ENCODE data around the gene PPM1N.

The PPM1N gene

DNA sequence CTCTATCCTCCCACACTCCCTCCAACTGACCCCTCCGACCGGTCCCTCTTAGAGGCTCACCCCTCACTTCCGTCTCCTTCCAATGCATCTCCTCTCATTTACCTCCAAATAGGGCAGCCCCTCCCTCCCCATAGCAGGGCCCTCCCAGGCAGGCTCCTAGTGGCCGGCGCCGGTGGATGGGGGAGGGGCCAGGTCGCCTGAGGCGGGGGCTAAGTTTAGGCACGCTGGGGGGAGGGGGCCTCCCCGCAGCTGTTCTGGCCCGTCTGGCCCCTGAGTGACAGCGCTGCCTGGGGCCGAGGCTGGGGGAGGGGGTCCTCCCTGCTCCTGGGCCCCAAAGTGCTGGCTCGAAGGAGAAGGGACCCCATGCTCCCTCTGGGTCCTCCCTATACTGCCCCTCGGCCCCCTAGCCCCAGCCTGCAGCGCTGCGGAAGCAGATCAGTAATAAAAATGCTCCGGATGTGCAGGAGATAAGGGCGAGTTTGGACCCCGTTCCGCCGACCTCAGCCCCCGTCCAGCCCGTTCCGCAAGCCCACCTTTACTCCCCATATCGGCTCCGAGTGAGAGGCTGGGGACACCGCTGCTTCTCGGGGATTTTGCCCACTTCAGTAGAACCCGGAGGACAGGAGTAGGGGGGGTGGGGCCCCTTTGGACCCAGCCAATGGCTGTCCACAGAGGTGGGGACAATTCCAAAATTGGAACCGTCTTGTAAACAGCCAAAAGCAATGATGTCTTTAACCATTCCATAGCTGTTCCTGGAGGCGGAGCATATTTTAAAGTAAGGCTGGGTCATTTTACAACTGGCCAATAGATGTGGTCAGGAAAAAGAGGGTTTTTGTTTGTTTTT is 5.4 kb upstream of the PPM1N start:
- peak in 1 of 5 donors; percentile 33 for DNase-seq

DNA sequence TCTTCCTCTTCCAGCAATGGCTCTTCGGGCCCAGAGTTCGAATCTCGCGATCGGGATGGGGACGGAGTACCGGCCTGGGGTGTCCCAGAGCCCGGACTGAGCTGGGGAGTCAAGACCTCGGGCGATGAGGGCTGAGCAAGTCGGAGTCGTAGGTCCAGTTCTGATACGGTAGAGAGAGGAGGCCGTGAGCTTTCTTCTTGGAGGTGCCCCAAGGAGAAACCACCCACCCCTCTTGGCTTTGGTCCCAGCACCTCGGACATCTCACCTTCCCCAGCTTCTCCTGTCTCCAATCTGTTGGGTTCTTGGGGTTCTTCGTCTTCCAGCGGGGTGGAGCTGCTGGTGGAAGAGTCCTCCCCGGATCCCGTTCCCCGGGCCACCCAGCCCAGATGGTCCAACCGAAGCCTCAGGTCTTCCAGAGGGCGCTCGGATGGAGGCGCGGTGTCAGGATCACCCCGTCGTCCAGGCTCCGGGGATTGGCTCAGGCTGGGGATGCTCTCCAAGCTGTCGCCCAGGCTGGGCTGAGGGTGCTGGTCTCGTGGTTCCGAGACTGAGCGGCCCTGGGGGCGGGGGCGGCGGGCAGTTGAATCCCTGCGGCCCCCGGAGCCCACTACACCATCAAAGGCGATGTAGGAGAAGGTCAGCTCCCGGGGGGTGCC is 3.9 kb upstream of the PPM1N start:
- DNase-seq: no peak

DNA sequence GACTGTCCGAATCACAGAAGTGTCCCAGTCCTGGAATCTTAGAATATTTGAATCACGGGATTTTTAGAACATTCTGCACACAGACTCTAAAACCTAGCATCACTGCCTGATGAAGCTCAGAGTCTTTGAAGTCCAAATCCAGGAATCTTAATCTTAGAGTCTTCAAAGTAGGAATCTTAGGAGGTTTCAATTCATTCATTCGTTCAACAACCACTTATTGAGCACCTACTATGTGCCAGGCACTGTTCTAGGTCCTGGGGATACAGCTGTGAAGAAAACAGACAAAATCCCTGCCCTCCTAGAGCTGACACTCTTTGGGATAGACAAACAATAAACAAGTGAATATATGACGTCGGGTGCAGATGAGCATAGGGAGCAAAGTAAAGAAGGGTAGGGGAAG is 3.1 kb upstream of the PPM1N start:
- DNase-seq: no peak

DNA sequence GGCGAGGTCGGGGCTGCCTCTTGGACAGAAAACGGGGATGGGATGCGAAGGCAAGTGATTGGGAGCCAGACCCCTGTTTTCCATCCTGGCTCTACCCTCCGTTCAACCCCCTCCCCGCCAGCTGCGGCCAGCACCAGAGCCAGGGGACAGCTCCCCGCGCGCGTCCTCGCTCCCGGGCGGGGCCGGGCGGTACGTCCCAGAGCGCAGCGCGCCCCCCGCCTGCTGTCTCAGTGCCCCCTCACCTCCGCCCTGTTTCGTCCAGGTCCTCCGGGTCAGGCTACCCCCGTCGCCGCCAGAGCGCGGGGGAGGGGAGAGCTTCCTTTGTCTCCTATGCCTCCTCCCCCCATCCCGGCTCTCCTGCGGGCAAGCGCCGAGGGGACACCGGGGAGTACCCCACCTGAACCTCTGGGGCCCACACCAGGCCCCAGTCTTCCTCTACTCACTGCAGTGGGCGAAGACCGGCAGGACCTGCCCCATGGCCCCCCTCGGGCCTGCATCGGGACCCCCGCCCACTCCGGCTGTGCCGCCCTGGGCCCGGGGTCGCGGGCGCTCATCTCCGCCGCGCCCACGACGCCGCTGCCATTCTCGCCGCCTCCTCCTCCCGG is 1.8 kb upstream of the PPM1N start:
- DNase-seq: peak in 1 of 5 donors; percentile 47

DNA sequence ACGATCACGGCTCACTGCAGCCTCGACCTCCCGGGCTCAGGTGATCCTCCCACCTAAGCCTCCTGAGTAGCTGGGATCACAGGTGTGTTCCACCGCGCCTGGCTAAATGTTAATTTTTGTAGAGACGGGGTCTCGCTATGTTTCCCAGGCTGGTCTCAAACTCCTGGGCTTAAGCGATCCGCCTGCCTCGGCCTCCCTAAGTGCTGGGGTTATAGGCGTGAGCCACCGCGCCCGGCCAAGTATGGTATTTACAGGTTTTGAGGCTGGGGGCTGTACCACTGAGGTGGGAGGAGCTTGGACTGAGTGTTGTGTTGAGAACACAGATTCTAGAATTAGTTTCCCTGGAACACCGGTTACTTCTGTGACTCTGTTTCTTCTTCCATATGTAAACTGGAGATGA is 452 bp upstream of the PPM1N start:
- no peak for DNase-seq

DNA sequence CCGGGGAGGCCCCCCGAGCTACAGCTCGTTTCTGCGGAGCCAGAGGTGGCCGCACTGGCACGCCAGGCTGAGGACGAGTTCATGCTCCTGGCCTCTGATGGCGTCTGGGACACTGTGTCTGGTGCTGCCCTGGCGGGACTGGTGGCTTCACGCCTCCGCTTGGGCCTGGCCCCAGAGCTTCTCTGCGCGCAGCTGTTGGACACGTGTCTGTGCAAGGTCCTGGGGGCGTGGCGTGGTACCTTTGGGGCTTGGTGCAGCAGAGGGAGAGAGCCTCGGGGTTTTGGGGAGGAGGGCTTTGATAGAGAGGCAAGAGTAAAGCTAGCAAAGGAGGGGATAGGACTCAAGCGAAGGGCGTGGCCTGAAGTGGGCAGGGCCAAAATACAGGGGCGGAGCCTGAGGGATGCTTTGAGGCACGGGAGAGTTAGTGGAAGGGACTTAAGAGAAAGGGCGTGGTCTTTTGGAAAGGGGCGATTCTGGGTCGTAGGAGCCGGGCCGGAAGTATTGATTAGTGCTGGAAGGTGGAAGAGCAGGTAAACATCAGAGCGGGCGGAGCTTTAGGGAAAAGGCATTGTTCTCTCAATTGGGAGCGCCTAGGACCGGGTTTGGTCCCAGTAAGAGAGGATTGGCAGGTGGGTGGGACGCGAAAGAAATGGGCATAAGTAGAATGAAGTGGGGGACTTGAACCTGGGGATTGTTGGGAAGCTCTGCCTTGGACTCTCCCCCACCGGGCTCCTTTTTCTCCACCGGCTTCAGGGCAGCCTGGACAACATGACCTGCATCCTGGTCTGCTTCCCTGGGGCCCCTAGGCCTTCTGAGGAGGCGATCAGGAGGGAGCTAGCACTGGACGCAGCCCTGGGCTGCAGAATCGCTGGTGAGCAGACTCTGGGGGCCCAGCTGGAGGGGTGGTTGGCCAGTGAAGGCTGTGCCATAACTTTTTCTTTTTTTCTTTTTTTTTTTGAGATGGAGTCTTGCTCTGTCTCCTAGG is 1.2 kb downstream of the PPM1N start:
- peak in 3 of 5 donors; percentile 40 to 82 (median 50) for DNase-seq

DNA sequence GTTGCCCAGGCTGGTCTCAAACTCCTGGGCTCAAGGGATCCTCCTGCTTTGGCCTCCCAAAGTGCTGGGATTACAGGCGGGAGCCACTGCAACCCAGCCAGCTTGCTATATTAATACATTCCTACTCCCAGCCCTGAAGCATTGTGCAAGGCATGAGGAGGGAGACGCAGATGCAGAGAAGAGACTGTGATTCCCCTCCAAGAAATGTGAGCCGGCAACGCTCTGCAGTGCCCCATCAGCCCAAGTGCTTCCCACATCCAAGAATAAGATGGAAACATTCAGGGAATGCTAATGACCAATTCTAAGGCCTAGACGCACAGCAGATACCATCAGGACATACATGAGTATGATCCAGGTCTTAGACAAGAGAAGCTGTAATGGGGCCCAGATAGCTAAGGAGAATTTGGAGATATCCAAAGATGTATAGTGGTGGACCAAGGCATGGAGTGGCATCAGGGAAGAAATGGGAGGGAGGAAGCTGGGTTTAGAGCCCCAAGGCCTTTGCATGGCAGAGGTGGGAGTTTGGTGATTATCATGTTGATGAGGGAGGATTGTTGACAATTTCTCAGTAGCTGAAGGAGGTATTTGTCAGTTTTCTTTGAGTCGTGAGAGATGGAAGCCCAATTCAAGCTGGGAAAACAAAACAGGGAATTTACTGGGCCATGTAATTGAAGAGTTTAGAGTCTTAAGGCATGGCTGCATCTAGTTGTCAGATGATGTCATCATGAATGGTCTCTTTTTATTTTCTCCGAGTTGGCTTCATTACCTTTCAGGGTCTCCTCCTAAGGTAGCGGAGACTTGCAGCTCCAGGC is 2.9 kb downstream of the PPM1N start:
- DNase-seq: no peak

DNA sequence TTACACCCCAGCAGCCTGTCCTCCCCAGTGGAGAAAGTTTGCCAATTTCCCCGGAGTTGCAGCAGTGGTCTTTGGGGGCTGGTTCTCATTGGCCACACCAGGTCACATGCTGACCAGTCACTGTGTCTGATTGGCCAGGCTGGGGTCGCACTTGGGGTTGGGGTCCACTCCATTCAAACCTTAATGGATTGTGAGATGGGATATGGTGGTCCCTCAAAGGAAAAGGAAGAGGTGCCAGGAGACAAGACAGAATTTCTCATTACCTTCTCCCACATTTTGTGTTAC is 3.4 kb downstream of the PPM1N start:
- no peak for DNase-seq

DNA sequence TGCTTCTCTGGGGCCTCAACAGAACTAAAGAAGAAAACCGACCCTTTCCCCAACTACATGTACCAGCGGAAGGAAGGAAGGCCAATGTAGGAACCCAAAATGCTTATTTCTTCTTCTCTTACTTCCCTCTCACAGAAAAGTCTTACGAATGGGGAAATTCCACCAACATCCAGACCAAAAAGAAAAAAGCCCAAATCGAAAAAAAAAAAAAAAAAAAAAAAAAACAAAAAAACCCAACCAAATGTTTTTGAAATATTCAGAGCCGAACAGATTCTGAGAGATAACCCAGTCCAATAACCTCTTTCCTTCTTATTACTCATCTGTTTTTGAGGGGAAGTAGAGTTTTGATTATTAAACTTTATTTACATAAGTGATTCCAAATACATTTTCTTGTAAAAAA is 3.9 kb downstream of the PPM1N start:
- no peak for DNase-seq

DNA sequence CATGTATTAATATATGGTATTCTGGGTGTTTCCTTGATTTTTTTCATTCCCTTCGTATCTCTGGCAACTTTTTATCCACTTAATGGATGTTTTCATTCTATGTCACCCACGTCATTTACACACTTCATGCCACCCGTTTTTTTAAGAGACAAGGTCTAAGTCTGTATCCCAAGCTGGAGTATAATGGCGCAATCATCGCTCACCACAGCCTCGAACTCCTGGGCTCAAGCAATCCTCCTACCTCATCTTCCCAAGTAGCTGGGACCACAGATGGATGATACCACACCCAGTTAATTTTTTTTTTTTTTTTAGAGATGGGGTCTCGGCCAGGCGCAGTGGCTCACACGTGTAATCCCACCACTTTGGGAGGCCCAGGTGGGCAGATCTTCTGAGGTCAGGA is 5.7 kb downstream of the PPM1N start:
- no peak for DNase-seq

DNA sequence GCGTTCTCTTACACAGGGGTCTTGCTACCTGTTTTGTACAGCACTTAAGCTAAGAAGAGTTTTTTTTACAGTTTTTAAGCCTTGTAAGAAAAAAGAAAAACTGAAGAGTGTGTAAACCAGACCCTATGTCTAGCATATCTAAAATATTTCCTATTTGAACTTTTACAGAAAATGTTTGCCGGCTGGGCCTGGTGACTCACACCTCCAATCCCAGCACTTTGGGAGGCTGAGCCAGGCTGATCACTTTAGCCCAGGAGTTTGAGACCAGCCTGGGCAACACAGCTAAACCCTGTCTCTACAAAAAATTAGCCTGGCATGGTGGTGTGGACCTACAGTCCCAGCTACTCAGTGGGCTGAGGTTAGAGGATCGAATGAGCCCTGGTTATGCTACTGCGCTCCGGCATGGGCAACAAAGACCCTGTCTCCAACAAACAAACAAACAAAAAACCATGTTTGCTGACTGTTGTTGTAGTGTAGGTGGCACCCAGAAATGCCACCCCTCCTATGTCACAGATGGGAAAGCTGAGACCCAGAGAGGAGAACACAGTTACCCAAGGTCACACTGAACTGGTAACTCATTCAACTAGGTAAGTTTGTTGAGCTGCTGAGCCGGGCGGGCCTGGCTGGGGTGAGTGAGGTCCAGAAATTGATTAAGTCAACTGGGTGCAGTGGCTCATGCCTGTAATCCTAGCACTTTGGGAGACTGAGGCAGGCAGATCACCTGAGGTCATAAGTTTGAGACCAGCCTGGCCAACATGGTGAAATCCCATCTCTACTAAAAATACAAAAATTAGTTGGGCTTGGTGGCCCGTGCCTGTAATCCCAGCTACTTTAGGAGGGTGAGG is 7.1 kb downstream of the PPM1N start:
- DNase-seq: no peak

DNA sequence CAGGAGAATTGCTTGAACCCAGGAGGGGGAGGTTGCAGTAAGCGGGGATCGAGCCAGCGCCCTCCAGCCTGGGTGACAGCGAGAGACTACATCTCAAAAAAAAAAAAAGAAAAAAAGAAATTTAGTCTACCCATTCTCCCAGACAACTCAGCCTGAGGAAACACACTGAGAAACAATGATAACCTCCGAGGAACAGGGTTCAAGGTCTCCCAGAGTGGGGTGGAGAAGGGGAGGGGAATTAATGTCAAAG is 7.7 kb downstream of the PPM1N start:
- DNase-seq: no peak

DNA sequence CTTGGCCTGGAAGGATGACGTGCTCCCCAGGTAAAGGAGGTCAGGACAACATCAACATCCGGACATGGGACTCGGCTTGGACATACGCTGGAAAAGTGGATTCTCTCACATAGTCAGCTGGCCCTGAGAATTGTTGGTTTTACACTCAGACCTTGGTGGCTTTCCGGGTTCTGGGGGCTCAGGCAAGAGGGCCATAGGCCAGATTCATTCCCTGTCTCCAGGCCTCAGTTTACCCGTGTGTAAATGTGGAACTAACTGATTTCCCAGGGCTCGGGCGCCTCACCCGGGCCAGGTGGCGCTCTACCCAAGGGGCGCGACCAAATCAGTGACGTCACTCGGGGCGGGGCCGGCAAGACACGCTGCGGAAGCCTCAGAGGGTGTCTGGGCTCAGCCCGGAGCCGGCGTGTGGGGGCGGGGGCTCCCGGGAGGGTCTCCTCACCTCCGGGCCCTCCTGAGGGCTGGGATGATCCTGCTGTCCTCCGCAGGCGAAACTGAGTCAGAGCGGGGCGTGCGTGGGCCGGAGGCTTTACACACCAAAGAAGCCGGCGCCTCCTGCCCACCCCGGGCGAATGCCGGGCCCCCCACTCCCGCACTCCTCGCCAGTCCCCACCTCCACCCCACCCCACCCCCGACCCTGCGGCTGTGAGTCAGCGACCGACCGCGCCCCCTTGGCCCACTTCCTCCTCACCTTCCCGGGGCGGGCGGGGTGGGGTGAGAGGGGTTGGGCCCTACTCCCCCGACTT is 8.2 kb downstream of the PPM1N start:
- peak; percentile 90 to 97 (median 96) for DNase-seq

DNA sequence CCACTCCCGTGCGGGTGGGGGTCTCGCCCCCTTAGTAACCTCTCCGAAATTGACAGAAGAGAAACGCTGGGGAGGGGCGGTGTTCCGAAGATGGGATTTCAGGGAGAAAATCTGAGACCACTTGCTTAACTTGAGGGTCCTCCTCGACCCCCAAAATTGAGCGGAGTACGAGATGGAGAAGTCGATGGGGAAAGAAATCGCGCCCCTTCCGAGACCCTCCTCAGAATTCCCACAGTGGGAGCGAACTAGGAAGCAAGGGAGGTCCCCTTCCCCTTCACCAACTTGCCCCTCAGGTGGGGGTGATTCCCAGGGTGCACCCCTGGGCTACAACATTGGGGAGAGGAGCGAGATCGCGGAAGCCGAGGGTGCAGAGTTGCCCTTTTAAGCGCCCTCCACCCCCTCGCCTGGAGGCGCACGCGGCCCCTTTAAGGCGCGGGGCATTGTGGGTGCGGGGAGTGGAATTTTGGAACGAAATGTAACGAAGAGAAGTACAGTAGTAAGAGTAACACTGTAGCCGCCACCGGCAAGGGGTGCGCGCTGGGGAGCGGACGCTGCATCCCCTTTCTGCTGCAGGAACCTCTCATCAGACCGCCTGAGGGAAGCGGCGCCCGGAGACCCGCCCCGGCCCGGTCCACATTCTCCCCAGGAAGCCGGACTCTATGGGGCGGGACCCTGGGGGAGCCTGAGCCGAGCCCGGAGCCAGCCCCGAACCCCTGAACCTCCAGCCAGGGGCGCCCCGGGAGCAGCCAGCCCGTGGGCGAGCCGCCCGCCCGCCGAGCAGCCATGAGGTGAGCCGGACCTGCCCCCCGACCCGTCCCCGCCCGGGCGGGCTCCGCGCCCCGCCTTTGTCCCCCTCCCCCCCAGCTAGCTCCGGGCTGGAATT is 9.0 kb downstream of the PPM1N start, which contains the start of gene VASP:
Gene VASP (plus strand): TSS at position 491 of the 883 bp plus-strand sequence. CDS start 293 bp downstream, at position 784.
- peak; percentile 82 to 95 (median 87) for DNase-seq

DNA sequence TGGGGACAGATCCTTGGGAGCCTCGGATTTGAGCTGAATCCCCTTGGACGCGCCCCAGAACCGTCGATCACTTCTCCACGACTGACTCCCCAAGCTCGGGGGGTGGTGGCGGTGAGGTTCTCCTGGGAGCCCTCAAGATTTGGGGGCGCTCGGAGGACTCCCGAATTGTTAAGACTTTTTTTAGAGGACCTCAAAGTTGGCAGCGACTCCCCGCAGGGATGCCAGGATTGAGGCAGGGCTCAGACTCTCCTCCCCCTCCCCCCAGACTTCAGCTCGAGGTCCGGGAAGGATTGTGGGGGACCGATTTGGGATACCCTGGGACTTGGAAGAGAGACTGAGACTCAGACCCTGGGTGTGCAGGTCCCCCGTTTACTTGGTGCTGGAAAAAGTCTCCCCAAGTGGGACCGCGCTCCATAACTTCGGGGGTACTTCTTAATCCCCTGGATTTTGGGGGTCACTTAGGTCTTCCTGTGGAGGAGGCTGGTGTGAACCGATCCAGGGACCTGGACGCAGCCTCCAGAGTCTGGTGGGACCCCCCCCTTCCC is 9.7 kb downstream of the PPM1N start:
- DNase-seq: no peak

DNA sequence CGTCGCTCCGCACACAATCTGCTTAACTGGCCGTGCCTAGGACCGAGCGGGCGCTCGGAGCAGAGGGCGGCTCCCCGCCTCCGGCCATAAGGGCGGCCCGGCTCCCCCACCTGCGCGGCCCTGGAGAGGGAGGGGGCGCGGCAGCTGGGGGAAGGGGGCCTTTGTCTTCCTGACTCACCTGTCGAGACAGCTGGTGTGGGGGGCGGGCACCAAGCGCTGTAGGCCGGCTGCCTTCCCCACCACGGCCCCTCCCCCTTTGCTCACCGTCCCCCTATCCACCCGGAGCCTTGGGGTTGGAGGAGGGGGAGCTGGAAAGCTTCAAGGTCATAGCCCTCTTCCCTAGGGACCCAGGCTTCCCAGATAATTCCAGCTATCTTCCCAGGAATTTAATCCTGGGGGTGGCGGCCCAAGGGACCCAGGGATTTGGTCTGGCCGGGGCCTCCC is 10.2 kb downstream of the PPM1N start:
- DNase-seq: peak in 3 of 5 donors; percentile 29 to 45 (median 36)

DNA sequence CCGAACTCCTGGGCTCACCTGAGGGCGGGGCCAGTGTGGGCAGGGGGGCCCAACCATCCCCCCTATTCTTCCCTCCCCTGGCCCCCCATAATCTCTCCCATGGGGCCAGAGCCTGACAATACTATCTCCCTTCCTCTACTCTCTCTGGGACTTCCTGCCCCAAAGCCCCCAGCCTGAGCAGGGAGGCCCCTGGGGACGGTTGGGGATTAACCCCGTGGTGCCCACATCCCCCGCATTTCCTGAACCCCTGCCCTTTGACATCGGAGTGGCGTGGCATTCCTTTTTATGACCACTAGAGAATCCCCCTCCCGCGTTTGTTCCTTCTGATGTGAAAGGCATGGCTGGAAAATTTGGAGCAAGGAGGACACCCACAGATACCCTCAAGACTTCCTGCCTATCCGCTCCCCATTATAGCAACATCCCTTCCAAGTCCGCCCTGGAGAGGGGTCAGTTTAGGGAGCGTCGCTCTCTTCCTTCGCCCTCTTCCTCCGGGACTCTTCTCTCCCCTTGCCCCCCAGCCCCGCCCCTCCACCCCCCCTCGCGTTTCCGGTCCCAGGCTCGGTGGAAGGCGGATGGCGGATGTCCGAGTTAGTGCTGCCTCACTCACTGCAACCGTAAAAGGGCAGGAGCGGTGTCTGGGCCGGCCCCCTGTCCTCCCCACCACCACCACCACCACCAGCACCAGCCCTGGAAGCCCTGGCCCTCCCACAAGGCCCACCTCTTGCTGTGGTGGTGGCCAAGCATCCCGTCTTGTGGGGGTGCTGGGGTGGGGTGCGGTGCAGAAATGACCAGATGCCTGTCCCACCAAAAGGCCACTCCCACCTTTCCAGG is 10.8 kb downstream of the PPM1N start:
- DNase-seq: peak in 1 of 5 donors; percentile 66

DNA sequence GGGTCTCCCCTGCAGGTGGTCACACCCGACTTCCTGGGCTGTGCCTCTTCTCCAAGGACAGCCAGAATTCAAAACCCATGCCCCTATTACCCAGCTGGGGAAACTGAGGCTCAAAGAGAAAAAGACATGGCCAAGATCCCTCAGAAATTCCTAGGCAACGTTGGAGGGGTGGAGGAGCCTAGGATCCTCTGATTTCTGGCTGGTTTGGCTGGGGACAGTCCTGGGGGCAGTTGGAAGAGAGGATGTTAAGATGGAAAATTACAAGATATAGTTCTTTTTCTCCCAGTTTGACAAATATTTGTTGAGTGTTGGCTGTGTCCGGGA is 11.4 kb downstream of the PPM1N start:
- no peak for DNase-seq
